ENCODE data around the gene KRTAP21-1.

DNA sequence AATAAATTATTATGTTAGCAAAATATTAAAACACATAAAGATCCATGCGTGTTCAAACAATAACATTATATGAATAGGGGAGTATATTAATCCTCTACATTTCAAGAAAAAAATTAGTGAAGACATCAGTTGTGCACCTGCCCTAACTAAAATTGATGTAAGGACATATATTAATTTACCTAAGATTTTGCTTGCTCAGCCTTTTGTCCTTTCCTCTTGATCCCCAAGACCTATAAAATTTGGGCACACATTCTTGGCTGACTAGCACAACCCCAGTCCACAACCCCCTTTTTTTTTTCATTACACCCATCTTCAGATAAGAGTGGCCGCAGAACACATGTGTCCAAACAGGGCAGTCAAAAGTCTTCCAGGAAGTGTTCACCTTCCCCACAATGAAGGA is 14.8 kb downstream of the KRTAP21-1 start:
- TF ChIP-seq POLR2AphosphoS5 (IDR thresholded peaks at IDR 0.05): no peak
- TF ChIP-seq, protein P1, sequence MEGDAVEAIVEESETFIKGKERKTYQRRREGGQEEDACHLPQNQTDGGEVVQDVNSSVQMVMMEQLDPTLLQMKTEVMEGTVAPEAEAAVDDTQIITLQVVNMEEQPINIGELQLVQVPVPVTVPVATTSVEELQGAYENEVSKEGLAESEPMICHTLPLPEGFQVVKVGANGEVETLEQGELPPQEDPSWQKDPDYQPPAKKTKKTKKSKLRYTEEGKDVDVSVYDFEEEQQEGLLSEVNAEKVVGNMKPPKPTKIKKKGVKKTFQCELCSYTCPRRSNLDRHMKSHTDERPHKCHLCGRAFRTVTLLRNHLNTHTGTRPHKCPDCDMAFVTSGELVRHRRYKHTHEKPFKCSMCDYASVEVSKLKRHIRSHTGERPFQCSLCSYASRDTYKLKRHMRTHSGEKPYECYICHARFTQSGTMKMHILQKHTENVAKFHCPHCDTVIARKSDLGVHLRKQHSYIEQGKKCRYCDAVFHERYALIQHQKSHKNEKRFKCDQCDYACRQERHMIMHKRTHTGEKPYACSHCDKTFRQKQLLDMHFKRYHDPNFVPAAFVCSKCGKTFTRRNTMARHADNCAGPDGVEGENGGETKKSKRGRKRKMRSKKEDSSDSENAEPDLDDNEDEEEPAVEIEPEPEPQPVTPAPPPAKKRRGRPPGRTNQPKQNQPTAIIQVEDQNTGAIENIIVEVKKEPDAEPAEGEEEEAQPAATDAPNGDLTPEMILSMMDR (IDR thresholded peaks at IDR 0.05): no peak

Measured in breast epithelium (tissue), 3 donors.